Osteoblast (primary cell): Measurements from ENCODE around the gene AKAP6. TPM values are rescaled to one million over a fixed set of nuclear protein-coding genes. Genes with fewer than 3 reads are reported as not detected.

Experiments used
- DNase-seq: peaks from one replicate; pipeline ENCODE4 v3.0.0; 2011; ENCODE audit warnings: low spot score, mixed read lengths; ENCODE audit not compliant: insufficient read length; ENCODE audit errors: missing footprints
- H2AFZ ChIP-seq: 2 replicates; pipeline ENCODE4 v1.6.0; 2011; ENCODE audit warnings: mild to moderate bottlenecking, low read length
- H3K27ac ChIP-seq: 2 replicates; pipeline ENCODE4 v1.5.1; 2011; ENCODE audit warnings: mild to moderate bottlenecking, low read depth, low read length, moderate library complexity
- H3K27me3 ChIP-seq: 2 replicates; pipeline ENCODE4 v1.6.0; 2012; ENCODE audit warnings: mild to moderate bottlenecking, control low read depth, inconsistent platforms, low read length, moderate library complexity; ENCODE audit not compliant: insufficient read depth
- H3K36me3 ChIP-seq: 2 replicates; pipeline ENCODE4 v1.5.1; 2011; ENCODE audit warnings: mild to moderate bottlenecking, low read length, control low read depth, moderate library complexity; ENCODE audit not compliant: insufficient read depth
- H3K4me1 ChIP-seq: 2 replicates; pipeline ENCODE4 v1.5.1; 2011; ENCODE audit warnings: mild to moderate bottlenecking, low read length, control low read depth, moderate library complexity; ENCODE audit not compliant: insufficient read depth
- H3K4me2 ChIP-seq: 2 replicates; pipeline ENCODE4 v1.6.0; 2011; ENCODE audit warnings: mild to moderate bottlenecking, low read length; ENCODE audit not compliant: insufficient read depth
- H3K4me3 ChIP-seq: fragments of 200-600 bp; sonication (generic); 3 replicates; pipeline ENCODE4 v1.5.1; 2012; ENCODE audit warnings: mild to moderate bottlenecking, low read length, inconsistent platforms; ENCODE audit not compliant: insufficient read depth
- H3K79me2 ChIP-seq: 2 replicates; pipeline ENCODE4 v1.6.0; 2012; ENCODE audit warnings: mild to moderate bottlenecking, low read length, control low read depth, inconsistent platforms; ENCODE audit not compliant: insufficient read depth
- H3K9me3 ChIP-seq: 2 replicates; pipeline ENCODE4 v1.5.1; 2011; ENCODE audit warnings: low read depth, low read length, control low read depth
- H4K20me1 ChIP-seq: 2 replicates; pipeline ENCODE4 v1.6.0; 2012; ENCODE audit warnings: mild to moderate bottlenecking, low read length, control low read depth; ENCODE audit not compliant: insufficient read depth
- CTCF ChIP-seq: IDR thresholded peaks from 2 replicates; pipeline ENCODE4 v1.5.1; 2011; ENCODE audit warnings: mild to moderate bottlenecking, low read depth, low read length, moderate library complexity; ENCODE audit errors: extremely low read depth
- total RNA-seq: library from RNA; depleted of rRNA; stranded (reverse); fragments of >200 nt; gene quantifications from 2 replicates; pipeline ENCODE4 v1.2.3, GENCODE V29; 2012

AKAP6 gene
- total RNA-seq, 1 donor, result 2.2 TPM

GRCh38 chr14:32525591-32525990 is 196.5 kb downstream of the AKAP6 start:
- DNase-seq, result no peak
- no peaks in the 10 kb centered on the region for H4K20me1 ChIP-seq
- no peaks in the 10 kb centered on the region for H3K79me2 ChIP-seq
- H3K4me2 ChIP-seq, result no peak overlapping the region
- TF ChIP-seq CTCF, result no peak
- H2AFZ ChIP-seq, result no peak overlapping the region
- no peak overlapping the region for H3K27ac ChIP-seq
- H3K4me3 ChIP-seq, result no peak overlapping the region
- no peaks in the 10 kb centered on the region for H3K27me3 ChIP-seq
- H3K9me3 ChIP-seq, result no peaks in the 10 kb centered on the region
- H3K4me1 ChIP-seq, result peaks cover 5% of the 10 kb centered on the region
- H3K36me3 ChIP-seq, result no peaks in the 10 kb centered on the region

- no peak overlapping the region for H2AFZ ChIP-seq
- DNase-seq, result no peak
- no peak overlapping the region for H3K4me2 ChIP-seq
- H3K27ac ChIP-seq, result no peak overlapping the region
- H3K4me3 ChIP-seq, result no peak overlapping the region
- peaks cover 6% of the 10 kb centered on the region for H3K27me3 ChIP-seq
- no peaks in the 10 kb centered on the region for H3K9me3 ChIP-seq
- H3K36me3 ChIP-seq, result no peaks in the 10 kb centered on the region
- no peaks in the 10 kb centered on the region for H3K79me2 ChIP-seq
- no peaks in the 10 kb centered on the region for H4K20me1 ChIP-seq
- H3K4me1 ChIP-seq, result no peaks in the 10 kb centered on the region
- no peak for TF ChIP-seq CTCF
These were observed 201.7 kb downstream of the AKAP6 start for GRCh38 chr14:32530800-32531199.

DNA sequence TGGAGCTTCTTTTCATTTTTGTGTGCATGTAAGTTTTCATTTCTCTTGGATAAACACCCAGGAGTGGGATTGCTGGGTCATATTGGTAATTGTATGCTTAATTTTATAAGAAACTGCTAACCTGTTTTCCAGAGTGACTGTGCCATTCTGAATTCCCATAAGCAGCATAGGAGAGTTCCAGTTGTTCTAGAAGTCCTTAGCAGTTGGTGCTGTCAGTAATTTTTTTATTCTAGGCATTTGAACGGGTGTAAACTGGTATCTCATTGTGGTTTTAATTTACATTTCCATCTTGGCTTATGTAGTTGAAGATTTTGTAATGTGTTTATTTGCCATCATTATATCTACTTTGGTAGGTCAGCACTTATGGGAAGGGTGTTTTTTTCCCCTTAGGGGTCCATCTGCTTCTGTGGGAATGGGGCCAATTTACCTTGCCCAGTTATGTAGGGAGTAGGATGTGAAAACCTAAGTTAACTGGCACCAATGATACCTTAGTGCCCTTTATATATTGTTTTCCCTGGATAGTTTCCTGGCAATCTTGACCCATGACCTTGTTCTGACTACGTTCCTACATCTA is 202.9 kb downstream of the AKAP6 start:
- Histone ChIP-seq H4K20me1 (no peaks in the 10 kb centered on the region), H3K79me2 (no peaks in the 10 kb centered on the region), H3K4me1 (no peaks in the 10 kb centered on the region), H3K36me3 (no peaks in the 10 kb centered on the region), H2AFZ (no peak overlapping the region), H3K4me2 (no peak overlapping the region), H3K4me3 (no peak overlapping the region), H3K27ac (no peak overlapping the region), H3K27me3 (peaks cover 6% of the 10 kb centered on the region), H3K9me3 (no peaks in the 10 kb centered on the region)
- no peak for DNase-seq
- TF ChIP-seq CTCF, result no peak

DNA sequence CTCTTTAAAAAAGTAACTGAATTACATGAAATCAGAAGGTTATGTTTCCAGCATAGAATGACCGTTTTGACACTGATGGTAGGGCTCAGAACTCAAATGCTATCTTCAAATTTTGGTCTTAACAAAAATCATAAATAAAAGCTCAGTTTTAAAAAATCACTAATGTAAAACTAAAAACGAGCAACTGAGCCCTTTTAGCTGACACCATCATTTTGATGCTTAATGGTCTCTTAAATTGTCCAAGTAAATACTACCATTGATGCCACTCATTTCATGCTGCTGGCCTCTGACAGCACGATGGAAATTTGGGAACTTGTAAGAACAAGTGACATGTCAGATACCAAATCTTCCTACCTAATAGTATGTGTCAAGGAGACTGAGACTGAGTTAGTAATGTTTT is 205.0 kb downstream of the AKAP6 start:
- H3K79me2 ChIP-seq, result no peaks in the 10 kb centered on the region
- no peaks in the 10 kb centered on the region for H4K20me1 ChIP-seq
- H3K9me3 ChIP-seq, result no peaks in the 10 kb centered on the region
- TF ChIP-seq CTCF, result no peak
- no peaks in the 10 kb centered on the region for H3K36me3 ChIP-seq
- H3K4me2 ChIP-seq, result no peak overlapping the region
- no peak for DNase-seq
- no peak overlapping the region for H2AFZ ChIP-seq
- no peak overlapping the region for H3K27ac ChIP-seq
- no peak overlapping the region for H3K4me3 ChIP-seq
- peaks cover 6% of the 10 kb centered on the region for H3K27me3 ChIP-seq
- H3K4me1 ChIP-seq, result no peaks in the 10 kb centered on the region
